EH (cell line): Measurements from ENCODE around the gene ATP6V1B1.

Source experiments
- DNase-seq: peaks from one replicate; pipeline ENCODE4 v3.0.0-alpha.2; 2015; ENCODE audit warnings: low read depth

Gene ATP6V1B1

GRCh38 chr2:70944111-70944690 lies 8.5 kb downstream of the ATP6V1B1 start:
- DNase-seq = no peak

- DNase-seq = peak; percentile 60
Measured at GRCh38 chr2:70946832-70947442, 11.2 kb downstream of the ATP6V1B1 start.

- DNase-seq = peak; percentile 74
Measured at GRCh38 chr2:70947556-70948184, 12.0 kb downstream of the ATP6V1B1 start.

GRCh38 chr2:70948337-70949003 lies 12.8 kb downstream of the ATP6V1B1 start:
- DNase-seq = peak; percentile 74

- DNase-seq = no peak
Measured at GRCh38 chr2:70949086-70949485, 13.4 kb downstream of the ATP6V1B1 start.

GRCh38 chr2:70954886-70955285 lies 19.2 kb downstream of the ATP6V1B1 start:
- no peak for DNase-seq

GRCh38 chr2:70956141-70956540 lies 20.4 kb downstream of the ATP6V1B1 start:
- DNase-seq = no peak

- DNase-seq = no peak
Measured at GRCh38 chr2:70957798-70958197, 22.1 kb downstream of the ATP6V1B1 start.

- no peak for DNase-seq
Measured at GRCh38 chr2:70958759-70959158, 23.1 kb downstream of the ATP6V1B1 start.

- no peak for DNase-seq
Measured at GRCh38 chr2:70959271-70959761, 23.6 kb downstream of the ATP6V1B1 start.

GRCh38 chr2:70959851-70960832 lies 24.4 kb downstream of the ATP6V1B1 start:
- no peak for DNase-seq

- no peak for DNase-seq
Measured at GRCh38 chr2:70960833-70961647, 25.3 kb downstream of the ATP6V1B1 start.

- no peak for DNase-seq
Measured at GRCh38 chr2:70961648-70961994, 25.9 kb downstream of the ATP6V1B1 start.

GRCh38 chr2:70962211-70962884 lies 26.6 kb downstream of the ATP6V1B1 start:
- DNase-seq = no peak

GRCh38 chr2:70962885-70963878 lies 27.5 kb downstream of the ATP6V1B1 start:
- no peak for DNase-seq

- no peak for DNase-seq
Measured at GRCh38 chr2:70964133-70964532, 28.4 kb downstream of the ATP6V1B1 start.

GRCh38 chr2:70964596-70965386 lies 29.1 kb downstream of the ATP6V1B1 start:
- DNase-seq = peak; percentile 67

GRCh38 chr2:70965506-70965905 lies 29.8 kb downstream of the ATP6V1B1 start:
- DNase-seq = no peak
